Activated T-helper 2 cell treated with anti-CD3 and anti-CD28 coated beads, Interferon-gamma antibody, Interleukin-2, Interleukin-4, amounts not matched to agents 10 μg/mL and 5 μg/mL and 100 μg/mL, durations not matched to agents 14 hours and 24 hours and 36 hours (primary cell): Measurements from ENCODE around the gene PHTF2. TPM values are rescaled to one million over a fixed set of nuclear protein-coding genes. Genes with fewer than 3 reads are reported as not detected.

Source experiments
- DNase-seq: peaks from one replicate; pipeline ENCODE4 v3.0.0; 2021; ENCODE audit warnings: low spot score
- H3K27ac Mint-ChIP-seq: one replicate; pipeline ENCODE4 v1.8.0; 2021; ENCODE audit warnings: mixed read lengths
- H3K27me3 Mint-ChIP-seq: one replicate; pipeline ENCODE4 v1.8.0; 2021; ENCODE audit warnings: low read depth, mixed read lengths
- H3K36me3 Mint-ChIP-seq: one replicate; pipeline ENCODE4 v1.8.0; 2021; ENCODE audit warnings: low read depth, mixed read lengths
- H3K4me1 Mint-ChIP-seq: one replicate; pipeline ENCODE4 v1.8.0; 2021; ENCODE audit warnings: low read depth, mixed read lengths
- H3K4me3 Mint-ChIP-seq: one replicate; pipeline ENCODE4 v1.8.0; 2021; ENCODE audit warnings: low read depth, mild to moderate bottlenecking, moderate library complexity, mixed read lengths
- H3K9me3 Mint-ChIP-seq: one replicate; pipeline ENCODE4 v1.8.0; 2021; ENCODE audit warnings: mixed read lengths
- intact Hi-C: fragments of 100-400 bp; cut with micrococcal nuclease; formaldehyde crosslinking; loops from one replicate; pipeline ENCODE4 v1.15.1; 2023
- total RNA-seq: library from RNA; stranded (reverse); gene quantifications from 2 replicates; pipeline ENCODE4 v1.2.3, GENCODE V29; 2022

Gene PHTF2
- total RNA-seq, 1 donor from 2014 or later: 31.8 TPM

DNA sequence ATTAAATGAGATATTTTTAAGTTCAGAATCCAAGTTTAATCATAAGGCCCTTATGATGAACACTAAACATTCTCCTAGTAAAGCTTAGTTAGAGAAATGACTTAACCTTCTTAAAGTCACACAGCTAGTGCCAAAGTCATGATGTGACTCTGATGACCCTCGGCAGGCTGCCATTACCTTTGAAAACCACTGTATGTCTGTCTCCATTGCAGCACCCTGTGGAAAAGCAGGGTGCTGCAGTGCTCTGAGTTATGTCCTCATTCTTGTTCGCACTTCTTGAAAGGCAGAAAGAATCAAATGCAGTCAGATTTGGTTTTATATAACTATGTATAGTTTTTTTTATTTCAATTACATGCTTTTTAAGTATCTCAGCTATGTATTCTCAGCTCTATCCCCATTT is 105.0 kb downstream of the PHTF2 start:
- H3K27ac Mint-ChIP-seq: no peak overlapping the region
- peaks cover 27% of the 10 kb centered on the region for H3K4me1 Mint-ChIP-seq
- H3K27me3 Mint-ChIP-seq: no peaks in the 10 kb centered on the region
- no peak for DNase-seq
- intact Hi-C loops: no loop called here
- H3K9me3 Mint-ChIP-seq: no peaks in the 10 kb centered on the region
- H3K4me3 Mint-ChIP-seq: no peak overlapping the region
- peaks cover 37% of the 10 kb centered on the region for H3K36me3 Mint-ChIP-seq

DNA sequence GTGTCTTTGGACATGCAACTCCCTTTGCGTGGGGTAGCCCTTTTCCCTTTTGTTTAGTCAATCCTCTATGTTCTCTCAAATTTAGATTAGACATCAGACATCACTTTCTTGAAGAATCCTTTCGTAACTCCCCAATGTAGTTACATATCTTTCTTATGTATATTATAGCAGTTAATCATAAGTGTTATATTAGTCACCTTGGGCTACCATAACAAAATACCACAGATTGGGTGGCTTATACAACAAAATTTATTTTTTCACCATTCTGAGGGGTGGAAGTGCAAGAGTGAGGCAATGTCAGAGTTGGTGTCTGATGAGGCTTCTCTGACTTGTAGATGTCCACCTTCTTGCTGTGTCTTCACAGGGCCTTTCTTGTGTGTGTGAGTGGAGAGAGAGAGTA is 105.7 kb downstream of the PHTF2 start:
- DNase-seq: no peak
- intact Hi-C loops: no loop called here
- Mint-ChIP-seq H3K4me3 (no peak overlapping the region), H3K9me3 (no peaks in the 10 kb centered on the region), H3K4me1 (peaks cover 23% of the 10 kb centered on the region), H3K27me3 (no peaks in the 10 kb centered on the region), H3K27ac (peak overlapping the region; percentile 35), H3K36me3 (peaks cover 35% of the 10 kb centered on the region)

DNA sequence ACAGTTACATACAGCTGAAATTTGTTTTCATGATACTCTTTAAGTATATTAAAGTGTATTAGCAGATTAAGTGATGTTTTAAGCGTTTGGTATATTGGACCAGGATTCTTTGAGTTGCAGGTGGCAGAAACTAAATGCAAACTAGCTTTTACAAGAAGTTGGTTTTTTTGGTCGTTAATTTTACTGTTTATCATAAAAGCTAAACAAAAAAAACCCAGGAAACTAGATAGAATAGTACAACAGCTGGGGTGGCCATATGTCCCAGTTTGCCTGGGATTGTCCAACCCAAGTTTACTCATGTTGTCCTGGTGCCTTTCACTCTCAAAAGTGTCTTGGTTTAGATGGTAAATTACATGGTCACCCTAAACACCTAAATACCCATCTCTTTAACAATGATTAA is 108.7 kb downstream of the PHTF2 start:
- H3K9me3 Mint-ChIP-seq: no peaks in the 10 kb centered on the region
- H3K4me3 Mint-ChIP-seq: no peak overlapping the region
- H3K27ac Mint-ChIP-seq: no peak overlapping the region
- no peaks in the 10 kb centered on the region for H3K27me3 Mint-ChIP-seq
- peaks cover 21% of the 10 kb centered on the region for H3K36me3 Mint-ChIP-seq
- H3K4me1 Mint-ChIP-seq: peaks cover 21% of the 10 kb centered on the region
- DNase-seq: no peak
- intact Hi-C loops: no loop called here

DNA sequence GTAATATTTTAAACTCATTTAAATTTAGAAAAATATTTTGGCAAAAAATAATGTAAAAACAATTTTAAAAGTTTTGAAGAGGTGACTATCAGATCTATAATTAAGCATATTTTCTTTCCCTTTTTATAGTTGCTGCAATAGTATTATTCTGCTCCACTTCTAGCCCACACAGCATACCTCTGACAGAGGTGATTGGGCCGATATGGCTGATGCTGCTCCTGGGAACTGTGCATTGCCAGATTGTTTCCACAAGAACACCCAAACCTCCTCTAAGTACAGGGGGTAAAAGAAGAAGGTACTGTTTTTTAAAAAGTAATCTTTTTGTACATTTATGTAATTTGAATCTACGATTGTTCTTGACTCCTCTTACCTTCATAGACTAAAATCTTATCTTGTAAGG is 110.1 kb downstream of the PHTF2 start:
- Mint-ChIP-seq H3K27ac (no peak overlapping the region), H3K4me1 (peaks cover 25% of the 10 kb centered on the region), H3K27me3 (no peaks in the 10 kb centered on the region), H3K36me3 (peaks cover 14% of the 10 kb centered on the region), H3K4me3 (no peak overlapping the region), H3K9me3 (no peaks in the 10 kb centered on the region)
- intact Hi-C loops: no loop called here
- no peak for DNase-seq

DNA sequence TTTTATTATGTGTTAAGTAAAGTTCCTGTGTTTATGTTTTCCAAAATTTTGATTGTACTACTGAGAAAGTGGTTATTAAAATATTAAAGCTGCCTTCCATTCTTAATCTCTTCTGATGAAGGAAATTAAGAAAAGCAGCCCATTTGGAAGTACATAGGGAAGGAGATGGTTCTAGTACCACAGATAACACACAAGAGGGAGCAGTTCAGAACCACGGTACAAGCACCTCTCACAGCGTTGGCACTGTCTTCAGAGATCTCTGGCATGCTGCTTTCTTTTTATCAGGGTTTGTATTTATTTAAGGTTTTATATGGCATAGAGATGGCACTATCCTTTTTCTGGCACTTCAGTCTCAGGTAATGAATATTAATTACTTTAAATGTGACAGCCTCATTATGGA is 111.6 kb downstream of the PHTF2 start:
- intact Hi-C loops: no loop called here
- no peak overlapping the region for H3K4me3 Mint-ChIP-seq
- H3K36me3 Mint-ChIP-seq: peaks cover 13% of the 10 kb centered on the region
- no peak for DNase-seq
- H3K4me1 Mint-ChIP-seq: peaks cover 24% of the 10 kb centered on the region
- H3K9me3 Mint-ChIP-seq: no peaks in the 10 kb centered on the region
- no peak overlapping the region for H3K27ac Mint-ChIP-seq
- no peaks in the 10 kb centered on the region for H3K27me3 Mint-ChIP-seq

DNA sequence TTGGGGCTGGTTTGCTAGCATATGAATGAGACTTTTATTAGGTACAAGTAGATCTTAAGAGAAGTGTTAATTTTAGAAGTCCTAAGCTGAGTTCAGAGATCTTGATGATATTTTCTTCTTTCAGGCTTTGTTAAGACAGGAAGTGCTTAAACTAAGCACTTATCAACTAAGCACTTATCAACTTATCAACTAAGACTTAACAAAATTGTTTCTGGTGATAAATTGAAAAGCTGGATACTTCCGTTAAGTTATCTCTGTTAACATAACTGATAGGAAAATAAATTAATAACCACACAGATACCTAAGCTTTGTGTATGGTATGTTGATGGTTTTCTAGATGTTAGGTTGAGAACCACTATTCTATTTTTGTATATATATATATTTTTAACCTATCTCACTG is 113.7 kb downstream of the PHTF2 start:
- Mint-ChIP-seq H3K27me3 (no peaks in the 10 kb centered on the region), H3K36me3 (peaks cover 26% of the 10 kb centered on the region)

DNA sequence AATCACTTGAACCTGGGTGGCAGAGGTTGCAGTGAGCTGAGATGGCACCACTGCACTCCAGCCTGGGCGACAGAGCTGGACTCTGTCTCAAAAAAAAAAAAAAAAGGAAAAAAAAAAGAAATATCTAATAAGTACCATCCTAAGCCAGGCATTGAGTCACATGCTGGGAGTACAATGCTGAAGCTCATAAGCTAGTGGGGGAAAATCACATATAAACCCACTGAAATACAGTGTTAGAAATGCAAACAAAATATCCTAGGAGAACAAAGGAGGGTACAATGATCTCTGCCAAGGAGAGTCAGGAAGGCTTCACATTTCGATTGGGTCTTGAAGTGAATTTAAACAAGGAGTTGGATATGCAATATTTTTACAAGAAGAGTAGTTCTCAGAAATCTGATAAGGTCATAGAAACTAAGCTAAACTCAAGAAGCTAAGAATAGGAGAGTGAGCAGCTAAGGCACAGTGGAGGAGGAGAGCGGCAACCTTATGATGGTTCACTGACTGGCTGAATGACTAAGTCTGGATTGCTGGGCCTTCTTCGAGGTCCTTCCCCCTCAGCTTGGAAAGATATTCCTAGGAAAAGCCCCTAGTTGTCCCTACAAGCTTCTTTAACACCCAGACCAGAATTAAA is 115.5 kb downstream of the PHTF2 start:
- H3K9me3 Mint-ChIP-seq: no peaks in the 10 kb centered on the region
- H3K27ac Mint-ChIP-seq: peak overlapping the region; percentile 79
- H3K4me3 Mint-ChIP-seq: peak overlapping the region; percentile 50
- peaks cover 40% of the 10 kb centered on the region for H3K4me1 Mint-ChIP-seq
- H3K27me3 Mint-ChIP-seq: no peaks in the 10 kb centered on the region
- DNase-seq: no peak
- intact Hi-C loops: loop anchor here (1.0 kb wide), 1 partner anchor 116 kb away; the partner anchor contains the start of genes PHTF2 and TMEM60
- peaks cover 35% of the 10 kb centered on the region for H3K36me3 Mint-ChIP-seq

More for the DNA sequence above, 113.7 kb downstream of the PHTF2 start:
- Mint-ChIP-seq H3K9me3 (no peaks in the 10 kb centered on the region), H3K4me3 (no peak overlapping the region), H3K27ac (no peak overlapping the region), H3K4me1 (peaks cover 29% of the 10 kb centered on the region)
- DNase-seq: no peak
- intact Hi-C loops: no loop called here

DNA sequence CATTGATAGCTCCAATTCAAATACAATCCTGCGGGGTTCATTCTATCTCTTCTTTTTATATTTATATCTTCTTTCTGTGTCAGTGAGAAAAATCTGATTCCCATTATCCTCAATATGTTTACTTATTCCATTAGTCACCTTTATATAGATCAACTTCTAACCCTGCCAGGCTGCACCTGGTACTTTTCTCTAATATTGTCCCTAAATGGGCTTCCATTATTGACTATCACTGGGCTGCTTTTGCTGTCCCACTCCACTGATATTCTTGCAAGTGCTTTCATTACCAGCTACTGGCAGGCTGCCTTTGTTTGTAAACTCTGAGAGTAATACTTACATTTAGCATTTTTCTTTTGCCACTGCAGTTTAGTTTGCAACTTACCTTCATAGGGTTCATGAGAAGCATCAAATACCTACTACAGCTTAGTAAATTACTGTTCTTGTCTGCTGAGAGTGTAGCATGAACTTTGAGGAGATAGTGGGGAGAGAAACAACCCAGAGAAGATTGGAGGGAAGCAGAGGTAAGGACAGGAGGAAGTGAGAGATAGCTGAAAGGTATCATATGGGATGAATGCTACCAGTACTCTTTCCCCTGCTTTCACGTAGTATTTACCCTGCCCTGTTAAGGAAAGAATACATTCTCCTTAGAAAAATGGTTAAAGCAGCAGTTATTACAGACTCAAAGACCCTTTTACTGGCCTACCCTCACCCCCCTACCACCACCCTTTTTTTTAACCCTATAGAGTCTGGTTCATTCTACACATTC is 119.1 kb downstream of the PHTF2 start:
- peaks cover 31% of the 10 kb centered on the region for H3K36me3 Mint-ChIP-seq
- intact Hi-C loops: no loop called here
- no peak overlapping the region for H3K4me3 Mint-ChIP-seq
- no peaks in the 10 kb centered on the region for H3K9me3 Mint-ChIP-seq
- no peaks in the 10 kb centered on the region for H3K27me3 Mint-ChIP-seq
- no peak overlapping the region for H3K27ac Mint-ChIP-seq
- DNase-seq: no peak
- H3K4me1 Mint-ChIP-seq: peaks cover 33% of the 10 kb centered on the region

DNA sequence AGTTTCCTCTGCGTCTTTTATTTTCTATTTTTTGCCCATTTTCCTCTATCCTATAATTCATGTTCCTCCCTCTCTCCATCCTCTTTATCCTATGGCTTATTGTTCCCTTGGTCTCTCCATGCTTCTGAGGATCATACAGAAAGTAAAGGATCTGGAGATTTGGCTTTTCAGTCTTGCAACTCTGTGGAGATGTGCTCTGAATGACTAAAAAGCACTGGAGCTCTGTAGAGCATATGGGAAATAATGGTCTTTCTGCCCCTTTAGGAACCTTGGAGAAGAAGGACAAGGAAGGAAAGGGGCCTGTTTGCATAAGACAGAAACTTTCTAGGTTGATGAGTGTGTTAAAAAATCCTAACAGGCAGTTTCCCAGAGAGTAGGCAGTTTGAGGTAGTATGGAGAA is 120.1 kb downstream of the PHTF2 start:
- DNase-seq: no peak
- Mint-ChIP-seq H3K36me3 (peaks cover 35% of the 10 kb centered on the region), H3K27me3 (no peaks in the 10 kb centered on the region), H3K27ac (no peak overlapping the region), H3K4me1 (peaks cover 32% of the 10 kb centered on the region), H3K9me3 (no peaks in the 10 kb centered on the region), H3K4me3 (no peak overlapping the region)
- intact Hi-C loops: no loop called here

DNA sequence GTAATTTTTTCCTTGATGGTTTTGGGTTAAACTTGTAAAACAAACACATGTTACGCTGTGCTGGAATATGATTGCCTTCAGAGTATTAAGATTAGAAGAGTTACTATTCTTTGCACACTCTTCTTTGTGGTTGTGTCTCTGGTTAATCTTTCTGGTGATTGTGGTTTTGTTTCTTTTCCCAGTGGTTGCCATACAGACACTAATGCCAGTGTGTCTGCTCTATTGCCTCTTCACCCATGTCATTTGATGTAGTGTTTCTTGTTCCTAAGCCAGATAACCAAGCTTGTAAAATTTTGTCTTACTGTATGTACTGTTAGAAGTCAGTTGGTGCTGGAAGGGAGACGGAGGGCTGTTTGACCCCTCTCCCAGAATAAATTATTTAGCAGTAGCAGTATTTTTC is 124.8 kb downstream of the PHTF2 start:
- H3K36me3 Mint-ChIP-seq: peaks cover 33% of the 10 kb centered on the region
- no peaks in the 10 kb centered on the region for H3K27me3 Mint-ChIP-seq
- no peak overlapping the region for H3K27ac Mint-ChIP-seq
- no peaks in the 10 kb centered on the region for H3K9me3 Mint-ChIP-seq
- no peak overlapping the region for H3K4me3 Mint-ChIP-seq
- peaks cover 20% of the 10 kb centered on the region for H3K4me1 Mint-ChIP-seq
- intact Hi-C loops: no loop called here
- DNase-seq: no peak

DNA sequence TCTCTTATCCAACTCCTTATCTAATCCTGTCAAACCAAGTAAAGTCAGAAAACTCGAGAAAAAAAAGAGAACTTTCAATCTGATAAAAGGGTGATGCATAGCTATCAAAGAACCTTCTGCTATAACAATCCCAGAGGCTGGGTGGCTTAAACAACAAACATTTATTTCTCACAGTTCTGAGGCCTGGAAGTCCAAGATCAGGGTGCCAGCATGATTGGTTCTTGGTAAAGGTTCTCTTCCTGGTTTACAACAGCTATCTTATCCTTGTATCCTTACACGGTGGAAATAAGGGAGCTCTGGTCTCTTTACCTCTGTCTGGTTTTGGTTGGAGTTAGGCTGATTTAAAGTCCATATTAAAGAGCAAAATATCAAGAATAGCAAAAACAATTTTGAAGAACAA is 131.9 kb downstream of the PHTF2 start:
- peaks cover 32% of the 10 kb centered on the region for H3K36me3 Mint-ChIP-seq
- intact Hi-C loops: no loop called here
- H3K27ac Mint-ChIP-seq: no peak overlapping the region
- no peak overlapping the region for H3K4me3 Mint-ChIP-seq
- H3K27me3 Mint-ChIP-seq: no peaks in the 10 kb centered on the region
- DNase-seq: no peak
- H3K4me1 Mint-ChIP-seq: peaks cover 28% of the 10 kb centered on the region
- no peaks in the 10 kb centered on the region for H3K9me3 Mint-ChIP-seq

DNA sequence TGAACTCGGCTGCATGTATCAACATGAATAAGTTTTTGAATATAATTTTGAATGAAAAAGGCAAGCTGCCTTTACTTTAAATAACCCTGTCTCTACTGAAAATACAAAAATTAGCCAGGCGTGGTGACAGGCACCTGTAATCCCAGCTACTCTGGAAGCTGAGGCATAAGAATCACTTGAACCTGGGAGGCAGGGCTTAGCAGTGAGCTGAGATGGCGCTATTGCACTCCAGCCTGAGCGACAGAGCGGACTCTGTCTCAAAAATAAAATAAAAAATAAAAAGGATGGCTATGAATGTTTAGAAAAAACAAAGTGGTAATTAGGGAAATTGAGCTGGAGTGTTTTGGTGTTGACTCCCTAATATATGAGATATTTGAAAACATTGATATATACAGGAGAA is 133.3 kb downstream of the PHTF2 start:
- Mint-ChIP-seq H3K27me3 (no peaks in the 10 kb centered on the region), H3K9me3 (no peaks in the 10 kb centered on the region), H3K36me3 (peaks cover 32% of the 10 kb centered on the region), H3K4me1 (peaks cover 33% of the 10 kb centered on the region), H3K27ac (no peak overlapping the region), H3K4me3 (no peak overlapping the region)
- DNase-seq: no peak
- intact Hi-C loops: no loop called here

DNA sequence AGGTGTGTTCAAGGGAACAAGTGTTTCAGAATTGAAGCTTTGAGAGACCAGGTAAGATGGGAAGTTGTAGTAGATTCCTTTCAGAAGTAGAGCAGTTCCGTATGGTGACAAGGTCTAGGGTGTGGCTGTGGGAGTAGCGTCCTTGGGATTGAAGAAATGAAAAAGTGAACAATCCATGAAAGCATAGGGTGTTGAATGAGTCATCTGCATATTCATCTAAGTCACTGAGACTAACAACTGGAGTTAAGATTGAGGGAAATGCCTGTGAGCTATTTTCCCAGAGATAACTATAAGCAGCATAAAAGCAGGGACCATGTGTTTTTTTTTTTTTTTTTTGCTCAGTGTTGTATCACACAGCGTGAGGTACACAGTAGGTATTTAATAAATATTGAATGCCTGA is 134.8 kb downstream of the PHTF2 start:
- Mint-ChIP-seq H3K27me3 (no peaks in the 10 kb centered on the region), H3K9me3 (no peaks in the 10 kb centered on the region), H3K36me3 (peaks cover 23% of the 10 kb centered on the region), H3K27ac (no peak overlapping the region), H3K4me3 (no peak overlapping the region), H3K4me1 (peaks cover 30% of the 10 kb centered on the region)
- intact Hi-C loops: no loop called here
- no peak for DNase-seq
